ENCODE results near the gene HDGF. TPM values are rescaled to one million over a fixed set of nuclear protein-coding genes. Genes with fewer than 3 reads are reported as not detected.
A peak's percentile ranks its signal among the peaks of the same experiment; 100 is the strongest.

HDGF gene
- total RNA-seq, 1 experiment from 2014 or later: 325 TPM

GRCh38 chr1:156728599-156729462 is 22.6 kb downstream of the HDGF start, which contains the start of gene ISG20L2:
TSS of gene ISG20L2 (minus strand) at chr1:156728766. CDS start at chr1:156727652, 1,114 bp downstream.
- H3K27me3 ChIP-seq (ENCODE audit: control insufficient read depth, insufficient read depth, low read length): no peaks in the 10 kb centered on the region
- BruUV-seq (replicated peaks): TSS peak; percentile 87
- H3K27ac ChIP-seq (ENCODE audit: low read length): peak within 1 kb of the TSS; percentile 97
- TF ChIP-seq POLR2AphosphoS5 (IDR thresholded peaks at IDR 0.05; ENCODE audit: low read depth, low read length) (peak; percentile 92), TCF7L2 (IDR thresholded peaks at IDR 0.05; ENCODE audit: low read depth, low read length) (peak; percentile 64; the same call in 1 of the 2 replicates)
- TF ChIP-seq, protein P1, sequence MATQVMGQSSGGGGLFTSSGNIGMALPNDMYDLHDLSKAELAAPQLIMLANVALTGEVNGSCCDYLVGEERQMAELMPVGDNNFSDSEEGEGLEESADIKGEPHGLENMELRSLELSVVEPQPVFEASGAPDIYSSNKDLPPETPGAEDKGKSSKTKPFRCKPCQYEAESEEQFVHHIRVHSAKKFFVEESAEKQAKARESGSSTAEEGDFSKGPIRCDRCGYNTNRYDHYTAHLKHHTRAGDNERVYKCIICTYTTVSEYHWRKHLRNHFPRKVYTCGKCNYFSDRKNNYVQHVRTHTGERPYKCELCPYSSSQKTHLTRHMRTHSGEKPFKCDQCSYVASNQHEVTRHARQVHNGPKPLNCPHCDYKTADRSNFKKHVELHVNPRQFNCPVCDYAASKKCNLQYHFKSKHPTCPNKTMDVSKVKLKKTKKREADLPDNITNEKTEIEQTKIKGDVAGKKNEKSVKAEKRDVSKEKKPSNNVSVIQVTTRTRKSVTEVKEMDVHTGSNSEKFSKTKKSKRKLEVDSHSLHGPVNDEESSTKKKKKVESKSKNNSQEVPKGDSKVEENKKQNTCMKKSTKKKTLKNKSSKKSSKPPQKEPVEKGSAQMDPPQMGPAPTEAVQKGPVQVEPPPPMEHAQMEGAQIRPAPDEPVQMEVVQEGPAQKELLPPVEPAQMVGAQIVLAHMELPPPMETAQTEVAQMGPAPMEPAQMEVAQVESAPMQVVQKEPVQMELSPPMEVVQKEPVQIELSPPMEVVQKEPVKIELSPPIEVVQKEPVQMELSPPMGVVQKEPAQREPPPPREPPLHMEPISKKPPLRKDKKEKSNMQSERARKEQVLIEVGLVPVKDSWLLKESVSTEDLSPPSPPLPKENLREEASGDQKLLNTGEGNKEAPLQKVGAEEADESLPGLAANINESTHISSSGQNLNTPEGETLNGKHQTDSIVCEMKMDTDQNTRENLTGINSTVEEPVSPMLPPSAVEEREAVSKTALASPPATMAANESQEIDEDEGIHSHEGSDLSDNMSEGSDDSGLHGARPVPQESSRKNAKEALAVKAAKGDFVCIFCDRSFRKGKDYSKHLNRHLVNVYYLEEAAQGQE (IDR thresholded peaks at IDR 0.05; ENCODE audit: insufficient read depth in 1 of 2, low read depth in 2 of 2, low read length in 1 of 2): no peak; a peak in 1 of 4 replicates
- in situ Hi-C loops (cut with HindIII; ENCODE audit: low pct_unique_long_range_greater_than_20kb, low sequenced_read_pairs) (no loop called here), intact Hi-C loops (cut with micrococcal nuclease; ENCODE audit: unreplicated experiment) (no loop called here)
- peaks cover 24% of the 10 kb centered on the region for H3K4me1 ChIP-seq (ENCODE audit: control insufficient read depth, insufficient read depth, low read length)
- no peaks in the 10 kb centered on the region for H3K9me3 ChIP-seq (ENCODE audit: control insufficient read depth, insufficient read depth, low read depth, low read length)
- ChIA-PET CTCF (interaction anchor here (0.6 to 1.6 kb wide), 5 partner anchors 18 to 131 kb away, joined by 3 to 8 read pairs (median 4); partner anchors contain the start of gene INSRR), POLR2A (interaction anchor here (0.7 to 1.9 kb wide), 8 partner anchors 12 to 156 kb away, joined by 3 to 6 read pairs (median 4); partner anchors contain the start of gene MRPL24)
- ATAC-seq (peak; percentile 94), DNase-seq (ENCODE audit: low read depth, low spot score) (peak; percentile 91)
- H3K4me3 ChIP-seq (ENCODE audit: low read depth in 2 of 2, low read length in 2 of 2): peak within 1 kb of the TSS; percentile 87 to 99
- H3K36me3 ChIP-seq (ENCODE audit: control insufficient read depth, insufficient read depth, low read length): peaks cover 5% of the 10 kb centered on the region

GRCh38 chr1:156727926-156728598 is 23.4 kb downstream of the HDGF start, which contains the start of gene METTL25B:
TSS of gene METTL25B (plus strand) at chr1:156728469. CDS start at chr1:156729105, 636 bp downstream.
- no TSS peak for BruUV-seq (replicated peaks)
- ChIA-PET CTCF (interaction anchor here (0.6 to 1.6 kb wide), 4 partner anchors 38 to 132 kb away, joined by 3 to 8 read pairs (median 5); partner anchors contain the start of gene INSRR), POLR2A (interaction anchor here (0.6 to 1.9 kb wide), 9 partner anchors 13 to 317 kb away, joined by 3 to 6 read pairs (median 3); partner anchors contain the start of gene MRPL24)
- in situ Hi-C loops (cut with HindIII; ENCODE audit: low pct_unique_long_range_greater_than_20kb, low sequenced_read_pairs): no loop called here
- peak within 1 kb of the TSS; percentile 87 to 99 for H3K4me3 ChIP-seq (ENCODE audit: low read depth in 2 of 2, low read length in 2 of 2)
- intact Hi-C loops (cut with micrococcal nuclease; ENCODE audit: unreplicated experiment): loop anchor here (2.0 kb wide), 1 partner anchor 131 kb away; the partner anchor contains the start of gene INSRR
- H3K36me3 ChIP-seq (ENCODE audit: control insufficient read depth, insufficient read depth, low read length): peaks cover 12% of the 10 kb centered on the region
- ATAC-seq: peak; percentile 85
- H3K27me3 ChIP-seq (ENCODE audit: control insufficient read depth, insufficient read depth, low read length): no peaks in the 10 kb centered on the region
- H3K9me3 ChIP-seq (ENCODE audit: control insufficient read depth, insufficient read depth, low read depth, low read length): no peaks in the 10 kb centered on the region
- H3K4me1 ChIP-seq (ENCODE audit: control insufficient read depth, insufficient read depth, low read length): peaks cover 24% of the 10 kb centered on the region
- H3K27ac ChIP-seq (ENCODE audit: low read length): peak within 1 kb of the TSS; percentile 97
- no peak for DNase-seq (ENCODE audit: low read depth, low spot score)
- no peak; the same call in 1 of the 2 replicates for TF ChIP-seq SIN3A (IDR thresholded peaks at IDR 0.05; ENCODE audit: borderline replicate concordance, insufficient read depth, low read depth, low read length)
- no peak for TF ChIP-seq TCF7L2 (IDR thresholded peaks at IDR 0.05; ENCODE audit: low read depth, low read length)
- peak; percentile 84; the same call in 1 of the 2 replicates for TF ChIP-seq POLR2AphosphoS5 (IDR thresholded peaks at IDR 0.05; ENCODE audit: low read depth, low read length)
- TF ChIP-seq, protein P1 (IDR thresholded peaks at IDR 0.05; ENCODE audit: insufficient read depth in 1 of 2, low read depth in 2 of 2, low read length in 1 of 2): no peak
- TF ChIP-seq, protein P2, sequence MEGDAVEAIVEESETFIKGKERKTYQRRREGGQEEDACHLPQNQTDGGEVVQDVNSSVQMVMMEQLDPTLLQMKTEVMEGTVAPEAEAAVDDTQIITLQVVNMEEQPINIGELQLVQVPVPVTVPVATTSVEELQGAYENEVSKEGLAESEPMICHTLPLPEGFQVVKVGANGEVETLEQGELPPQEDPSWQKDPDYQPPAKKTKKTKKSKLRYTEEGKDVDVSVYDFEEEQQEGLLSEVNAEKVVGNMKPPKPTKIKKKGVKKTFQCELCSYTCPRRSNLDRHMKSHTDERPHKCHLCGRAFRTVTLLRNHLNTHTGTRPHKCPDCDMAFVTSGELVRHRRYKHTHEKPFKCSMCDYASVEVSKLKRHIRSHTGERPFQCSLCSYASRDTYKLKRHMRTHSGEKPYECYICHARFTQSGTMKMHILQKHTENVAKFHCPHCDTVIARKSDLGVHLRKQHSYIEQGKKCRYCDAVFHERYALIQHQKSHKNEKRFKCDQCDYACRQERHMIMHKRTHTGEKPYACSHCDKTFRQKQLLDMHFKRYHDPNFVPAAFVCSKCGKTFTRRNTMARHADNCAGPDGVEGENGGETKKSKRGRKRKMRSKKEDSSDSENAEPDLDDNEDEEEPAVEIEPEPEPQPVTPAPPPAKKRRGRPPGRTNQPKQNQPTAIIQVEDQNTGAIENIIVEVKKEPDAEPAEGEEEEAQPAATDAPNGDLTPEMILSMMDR (IDR thresholded peaks at IDR 0.05): no peak
